ENCODE results near the gene CBX1. TPM values are rescaled to one million over a fixed set of nuclear protein-coding genes. Genes with fewer than 3 reads are reported as not detected.

The CBX1 gene
- total RNA-seq, 1 donor from 2014 or later, result 181 TPM

DNA sequence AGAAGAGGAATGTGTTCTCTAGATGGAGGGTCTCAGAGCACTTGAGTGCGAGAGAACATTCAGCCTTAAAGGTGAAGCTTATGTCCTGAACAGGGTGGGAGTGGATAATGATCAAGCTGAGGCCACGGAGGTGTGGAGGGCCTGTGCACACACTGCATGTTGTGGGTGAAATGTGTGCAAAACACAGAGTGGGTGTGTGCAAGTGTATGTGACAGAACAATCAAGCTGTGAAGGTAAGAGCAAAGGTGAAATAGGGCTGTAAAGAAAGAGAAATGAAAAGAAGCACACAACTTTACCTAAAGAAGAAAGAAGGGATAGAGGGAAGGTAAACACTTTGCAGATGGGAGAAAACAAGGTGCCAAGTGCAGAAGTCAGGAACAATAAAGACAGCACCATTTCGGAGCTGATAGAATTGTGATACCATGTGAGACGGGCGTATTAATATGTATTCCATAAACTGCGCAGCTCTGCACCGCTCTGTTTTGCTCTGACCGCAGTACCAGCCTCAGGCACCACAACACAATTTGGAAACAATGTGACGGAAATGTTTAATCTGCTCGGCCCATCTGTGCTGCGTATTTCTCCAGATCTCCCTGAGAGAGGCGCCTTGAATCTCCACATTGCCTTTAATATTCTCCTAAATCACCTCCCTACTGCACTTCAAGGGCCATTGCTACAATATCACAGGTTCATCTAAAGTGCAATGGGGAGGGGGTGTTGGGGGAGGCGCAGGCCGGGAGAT lies 46.9 kb upstream of the CBX1 start:
- Mint-ChIP-seq H3K4me1 (ENCODE audit: low read depth) (peaks cover 8% of the 10 kb centered on the region), H3K9me3 (ENCODE audit: low read depth) (no peaks in the 10 kb centered on the region), H3K27ac (no peak overlapping the region), H3K27me3 (peaks cover 58% of the 10 kb centered on the region), H3K4me3 (ENCODE audit: low read depth) (no peak overlapping the region), H3K36me3 (ENCODE audit: insufficient read depth) (no peaks in the 10 kb centered on the region)
- DNase-seq (ENCODE audit: low spot score, unreplicated experiment), result no peak
- TF ChIP-seq CTCF (IDR thresholded peaks at IDR 0.05; ENCODE audit: unreplicated experiment), result no peak

- no peak for TF ChIP-seq CTCF (IDR thresholded peaks at IDR 0.05; ENCODE audit: unreplicated experiment)
- Mint-ChIP-seq H3K36me3 (ENCODE audit: insufficient read depth) (no peaks in the 10 kb centered on the region), H3K27ac (no peak overlapping the region), H3K27me3 (peaks cover 43% of the 10 kb centered on the region), H3K9me3 (ENCODE audit: low read depth) (no peaks in the 10 kb centered on the region), H3K4me1 (ENCODE audit: low read depth) (peaks cover 6% of the 10 kb centered on the region), H3K4me3 (ENCODE audit: low read depth) (no peak overlapping the region)
- DNase-seq (ENCODE audit: low spot score, unreplicated experiment), result no peak
These were observed 43.9 kb upstream of the CBX1 start for GRCh38 chr17:48144976-48145798.

DNA sequence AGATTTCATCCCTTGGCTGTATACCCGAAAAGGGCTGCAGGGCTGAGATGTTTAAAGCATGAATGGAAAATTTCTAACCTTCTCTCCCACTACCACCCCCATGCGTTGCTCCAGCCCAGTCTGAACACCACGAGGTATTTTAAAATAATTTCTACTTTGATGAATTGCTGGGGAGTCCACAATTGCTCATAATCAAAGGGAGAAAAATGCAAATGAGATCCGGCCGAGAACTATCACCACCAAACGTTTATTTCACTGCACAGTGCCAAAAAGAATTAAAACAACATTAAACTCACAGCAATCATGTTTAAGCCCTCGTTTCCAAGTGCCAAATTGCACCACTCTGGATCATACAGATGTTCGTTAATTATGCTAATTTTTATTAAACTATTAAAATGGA lies 43.0 kb upstream of the CBX1 start:
- no peaks in the 10 kb centered on the region for H3K9me3 Mint-ChIP-seq (ENCODE audit: low read depth)
- H3K4me3 Mint-ChIP-seq (ENCODE audit: low read depth), result no peak overlapping the region
- TF ChIP-seq CTCF (IDR thresholded peaks at IDR 0.05; ENCODE audit: unreplicated experiment), result no peak
- no peak overlapping the region for H3K27ac Mint-ChIP-seq
- no peaks in the 10 kb centered on the region for H3K36me3 Mint-ChIP-seq (ENCODE audit: insufficient read depth)
- DNase-seq (ENCODE audit: low spot score, unreplicated experiment), result no peak
- peaks cover 6% of the 10 kb centered on the region for H3K4me1 Mint-ChIP-seq (ENCODE audit: low read depth)
- peaks cover 48% of the 10 kb centered on the region for H3K27me3 Mint-ChIP-seq

GRCh38 chr17:48143629-48144028 lies 42.4 kb upstream of the CBX1 start:
- DNase-seq (ENCODE audit: low spot score, unreplicated experiment), result no peak
- peaks cover 48% of the 10 kb centered on the region for H3K27me3 Mint-ChIP-seq

More at GRCh38 chr17:48143629-48144028, 42.4 kb upstream of the CBX1 start:
- H3K4me1 Mint-ChIP-seq (ENCODE audit: low read depth), result peaks cover 6% of the 10 kb centered on the region
- no peaks in the 10 kb centered on the region for H3K9me3 Mint-ChIP-seq (ENCODE audit: low read depth)
- no peak overlapping the region for H3K4me3 Mint-ChIP-seq (ENCODE audit: low read depth)
- no peak for TF ChIP-seq CTCF (IDR thresholded peaks at IDR 0.05; ENCODE audit: unreplicated experiment)
- H3K27ac Mint-ChIP-seq, result no peak overlapping the region
- H3K36me3 Mint-ChIP-seq (ENCODE audit: insufficient read depth), result no peaks in the 10 kb centered on the region

Data from progenitor cell of endocrine pancreas (in vitro differentiated cells).